Liver (tissue), 9 donors: ENCODE results near the gene LCK. TPM values are rescaled to one million over a fixed set of nuclear protein-coding genes. Genes with fewer than 3 reads are reported as not detected.

Source experiments
- DNase-seq: peaks from one replicate; pipeline ENCODE4 v3.0.0-alpha.2; 2017; ENCODE audit warnings: low spot score
- H3K27ac ChIP-seq, 2 donors: one replicate each; pipeline ENCODE4 v1.7.0; 2013; ENCODE audit warnings: inconsistent platforms in 2 of 2, low read length in 2 of 2, control low read depth in 1 of 2, low read depth in 1 of 2, mild to moderate bottlenecking in 1 of 2
- H3K27me3 ChIP-seq, 4 donors: one replicate each; pipeline versions ENCODE4 v1.6.1 to v1.7.0; 2013; ENCODE audit warnings: low read length in 3 of 4, inconsistent platforms in 1 of 4, mild to moderate bottlenecking in 1 of 4, moderate library complexity in 1 of 4; ENCODE audit not compliant: control insufficient read depth in 4 of 4, insufficient read depth in 4 of 4
- H3K36me3 ChIP-seq, 4 donors: one replicate each; pipeline versions ENCODE4 v1.6.1 to v1.7.0; 2013; ENCODE audit warnings: low read length in 3 of 4, mild to moderate bottlenecking in 3 of 4, low read depth in 1 of 4, moderate library complexity in 1 of 4; ENCODE audit not compliant: control insufficient read depth in 4 of 4, insufficient read depth in 3 of 4
- H3K4me1 ChIP-seq, 4 donors: one replicate each; pipeline versions ENCODE4 v1.6.1 to v1.7.0; 2013; ENCODE audit warnings: low read length in 3 of 4, mild to moderate bottlenecking in 3 of 4, moderate library complexity in 1 of 4; ENCODE audit not compliant: control insufficient read depth in 4 of 4, insufficient read depth in 4 of 4
- H3K4me3 ChIP-seq, 3 donors: one replicate each; pipeline versions ENCODE4 v1.6.1 to v1.7.0; 2013; ENCODE audit warnings: low read length in 3 of 3, control low read depth in 1 of 3, low read depth in 1 of 3, mild to moderate bottlenecking in 1 of 3
- H3K9ac ChIP-seq, 2 donors: one replicate each; pipeline ENCODE4 v1.7.0; 2013; ENCODE audit warnings: low read length in 2 of 2, mild to moderate bottlenecking in 2 of 2, moderate library complexity in 2 of 2, control low read depth in 1 of 2, low read depth in 1 of 2
- H3K9me3 ChIP-seq, 4 donors: one replicate each; pipeline versions ENCODE4 v1.6.1 to v1.7.0; 2013; ENCODE audit warnings: low read length in 3 of 4; ENCODE audit not compliant: control insufficient read depth in 4 of 4
- EGR1 ChIP-seq, 2 donors: IDR thresholded peaks; 2 replicates each; pipeline ENCODE4 v1.6.1; 2016 to 2018; ENCODE audit warnings: antibody characterized with exemption in 2 of 2, low read depth in 2 of 2
- FOXA2 ChIP-seq: IDR thresholded peaks from 2 replicates; pipeline ENCODE4 v1.6.1; 2016; ENCODE audit warnings: antibody characterized with exemption
- GABPA ChIP-seq, 2 donors: IDR thresholded peaks in 1 of 2; conservative IDR thresholded peaks in 1 of 2; 2 replicates each; pipeline ENCODE4 v1.6.1; 2016; ENCODE audit warnings: antibody characterized with exemption in 2 of 2, mild to moderate bottlenecking in 1 of 2, moderate library complexity in 1 of 2
- HNF4A ChIP-seq, 2 donors: conservative IDR thresholded peaks; 2 replicates each; pipeline ENCODE4 v1.6.1; 2016; ENCODE audit warnings: antibody characterized with exemption in 2 of 2, mild to moderate bottlenecking in 2 of 2
- HNF4G ChIP-seq: IDR thresholded peaks from 2 replicates; pipeline ENCODE4 v1.6.1; 2016; ENCODE audit warnings: antibody characterized with exemption
- NR2F2 ChIP-seq: IDR thresholded peaks from 2 replicates; pipeline ENCODE4 v1.6.1; 2016; ENCODE audit warnings: antibody characterized with exemption
- RAD21 ChIP-seq, 2 donors: IDR thresholded peaks; 2 replicates each; pipeline ENCODE4 v1.6.1; 2016; ENCODE audit warnings: antibody characterized with exemption in 2 of 2, mild to moderate bottlenecking in 2 of 2
- REST ChIP-seq: IDR thresholded peaks from 2 replicates; pipeline ENCODE4 v1.6.1; 2016; ENCODE audit warnings: antibody characterized with exemption, mild to moderate bottlenecking
- RXRA ChIP-seq, 2 donors: IDR thresholded peaks; 2 replicates each; pipeline ENCODE4 v1.6.1; 2017 to 2018; ENCODE audit warnings: antibody characterized with exemption in 2 of 2, mild to moderate bottlenecking in 1 of 2
- SP1 ChIP-seq: IDR thresholded peaks from 2 replicates; pipeline ENCODE4 v1.6.1; 2018; ENCODE audit warnings: antibody characterized with exemption, mild to moderate bottlenecking
- TAF1 ChIP-seq: conservative IDR thresholded peaks from 2 replicates; pipeline ENCODE4 v1.6.1; 2016; ENCODE audit warnings: antibody characterized with exemption, mild to moderate bottlenecking
- whole genome bisulfite sequencing: extraction: QIAGEN DNeasy Blood & Tissue Kit; methylation state at CpG from one replicate; pipeline ENCODE4 v1.1.7; 2013; 5-methylcytosine and 5-hydroxymethylcytosine counted together
- polyA plus RNA-seq, 2 donors: library from polyadenylated mRNA; stranded (reverse) in 1 of 2; unstranded in 1 of 2; fragments of 200-250 nt in 1 of 2; fragments of >200 nt in 1 of 2; fragmentation: Nextera tagmentation in 1 of 2; extraction: Ambion mirVana in 1 of 2; gene quantifications; one replicate each; pipeline versions ENCODE4 v1.2.1 to v1.2.3, GENCODE V29; 2013 to 2015
- total RNA-seq, 2 donors: library from RNA; depleted of rRNA; stranded (reverse); fragments of >200 nt; gene quantifications; one replicate each; pipeline ENCODE4 v1.2.3, GENCODE V29; 2014
- TF ChIP-seq, protein P1 (sequence below): IDR thresholded peaks from 2 replicates; pipeline ENCODE4 v1.6.1; 2016; ENCODE audit warnings: antibody characterized with exemption
- TF ChIP-seq, protein P2 (sequence below): IDR thresholded peaks from 2 replicates; pipeline ENCODE4 v1.6.1; 2016; ENCODE audit warnings: antibody characterized with exemption
- donor health status: healthy.
- donor health status: healthy.
- donor health status: healthy.
- donor health status: healthy.
- donor health status: healthy.

Gene LCK
- total and polyA plus RNA-seq, 4 donors = 0.93 to 3.8 (median 1.2) TPM

GRCh38 chr1:32219022-32219421, 32.0 kb upstream of the LCK start:
- H3K9me3 ChIP-seq = no peaks in the 10 kb centered on the region
- no peak overlapping the region for H3K9ac ChIP-seq
- no peaks in the 10 kb centered on the region for H3K27me3 ChIP-seq
- H3K27ac ChIP-seq = no peak overlapping the region
- 96% methylated on average over 7 of the region's 7 CpGs for WGBS
- H3K4me1 ChIP-seq = peaks cover 13 to 22% (median 17%) of the 10 kb centered on the region in 4 donors
- peaks cover 0 to 13% (median 4%) of the 10 kb centered on the region in 4 donors for H3K36me3 ChIP-seq
- TF ChIP-seq SP1 (no peak), EGR1 (IDR thresholded peaks at IDR 0.05; ENCODE audit: low read depth in 2 of 2) (no peak), RXRA (IDR thresholded peaks at IDR 0.05) (no peak), NR2F2 (no peak), HNF4G (no peak), RAD21 (IDR thresholded peaks at IDR 0.05) (no peak), HNF4A (conservative IDR thresholded peaks at IDR 0.05) (no peak), GABPA (IDR thresholded peaks at IDR 0.05 in 1 of 2, conservative IDR thresholded peaks at IDR 0.05 in 1 of 2) (no peak), TAF1 (no peak), FOXA2 (no peak), REST (no peak)
- TF ChIP-seq, protein P1, sequence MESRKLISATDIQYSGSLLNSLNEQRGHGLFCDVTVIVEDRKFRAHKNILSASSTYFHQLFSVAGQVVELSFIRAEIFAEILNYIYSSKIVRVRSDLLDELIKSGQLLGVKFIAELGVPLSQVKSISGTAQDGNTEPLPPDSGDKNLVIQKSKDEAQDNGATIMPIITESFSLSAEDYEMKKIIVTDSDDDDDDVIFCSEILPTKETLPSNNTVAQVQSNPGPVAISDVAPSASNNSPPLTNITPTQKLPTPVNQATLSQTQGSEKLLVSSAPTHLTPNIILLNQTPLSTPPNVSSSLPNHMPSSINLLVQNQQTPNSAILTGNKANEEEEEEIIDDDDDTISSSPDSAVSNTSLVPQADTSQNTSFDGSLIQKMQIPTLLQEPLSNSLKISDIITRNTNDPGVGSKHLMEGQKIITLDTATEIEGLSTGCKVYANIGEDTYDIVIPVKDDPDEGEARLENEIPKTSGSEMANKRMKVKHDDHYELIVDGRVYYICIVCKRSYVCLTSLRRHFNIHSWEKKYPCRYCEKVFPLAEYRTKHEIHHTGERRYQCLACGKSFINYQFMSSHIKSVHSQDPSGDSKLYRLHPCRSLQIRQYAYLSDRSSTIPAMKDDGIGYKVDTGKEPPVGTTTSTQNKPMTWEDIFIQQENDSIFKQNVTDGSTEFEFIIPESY = no peak
- DNase-seq = no peak
- H3K4me3 ChIP-seq = no peak overlapping the region

DNA sequence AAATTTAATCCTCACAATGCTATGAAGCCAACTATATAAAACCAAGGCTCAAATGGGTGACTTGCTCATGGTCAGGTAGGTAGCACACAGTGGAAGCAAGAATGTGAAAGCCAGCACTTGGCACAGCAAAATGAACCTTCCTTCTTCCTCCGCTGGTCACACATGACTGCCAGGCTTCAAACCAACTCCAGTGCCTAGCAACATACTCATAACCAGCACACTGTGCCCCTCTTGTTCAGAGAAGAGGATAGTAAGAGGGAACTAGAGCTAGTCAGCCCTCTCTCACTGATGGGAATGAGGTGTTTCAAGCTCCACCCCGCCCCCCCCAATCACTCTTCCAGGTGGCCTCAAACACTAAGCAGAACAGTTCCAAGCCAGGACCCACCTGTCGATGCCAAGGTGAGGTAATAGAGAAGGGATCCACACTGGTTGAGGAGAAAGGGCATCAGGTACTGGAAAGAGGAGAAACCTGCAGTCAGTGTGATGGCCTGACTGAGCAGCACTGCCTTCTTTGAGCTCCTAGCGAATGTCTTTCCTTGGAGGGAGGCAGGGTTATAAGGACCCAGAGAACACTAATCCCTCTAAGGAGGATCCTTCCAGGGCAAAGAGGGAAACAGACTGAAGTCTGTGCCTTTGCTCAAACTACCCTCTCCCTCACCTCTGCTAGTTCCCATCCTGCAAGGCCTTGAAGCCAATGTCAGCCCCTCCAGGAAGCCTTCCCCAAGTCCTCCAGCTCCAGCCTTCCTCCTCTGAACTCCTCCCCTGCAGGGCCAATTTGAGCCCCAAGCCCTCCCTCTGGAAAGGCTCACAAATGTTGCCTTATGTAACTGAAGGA, 30.1 kb upstream of the LCK start:
- no peak overlapping the region for H3K27ac ChIP-seq
- no peak for TF ChIP-seq FOXA2
- no peak for TF ChIP-seq RXRA (IDR thresholded peaks at IDR 0.05)
- TF ChIP-seq, protein P2, sequence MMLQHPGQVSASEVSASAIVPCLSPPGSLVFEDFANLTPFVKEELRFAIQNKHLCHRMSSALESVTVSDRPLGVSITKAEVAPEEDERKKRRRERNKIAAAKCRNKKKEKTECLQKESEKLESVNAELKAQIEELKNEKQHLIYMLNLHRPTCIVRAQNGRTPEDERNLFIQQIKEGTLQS = no peak
- no peak for TF ChIP-seq TAF1
- TF ChIP-seq, protein P1 = no peak
- no peak for TF ChIP-seq GABPA (IDR thresholded peaks at IDR 0.05 in 1 of 2, conservative IDR thresholded peaks at IDR 0.05 in 1 of 2)

More for the DNA sequence above, 30.1 kb upstream of the LCK start:
- Histone ChIP-seq H3K9ac (peak overlapping the region; percentile 69 to 70), H3K27me3 (no peaks in the 10 kb centered on the region), H3K4me1 (peaks cover 13 to 26% (median 23%) of the 10 kb centered on the region in 4 donors), H3K4me3 (peak overlapping the region; percentile 85 to 94 (median 92)), H3K9me3 (no peaks in the 10 kb centered on the region), H3K36me3 (peaks cover under 1 to 14% (median 5%) of the 10 kb centered on the region in 4 donors)
- DNase-seq = no peak
- 94% methylated on average over 4 of the region's 4 CpGs for WGBS
